Measurements from ENCODE around the gene TP53BP2.

DNA sequence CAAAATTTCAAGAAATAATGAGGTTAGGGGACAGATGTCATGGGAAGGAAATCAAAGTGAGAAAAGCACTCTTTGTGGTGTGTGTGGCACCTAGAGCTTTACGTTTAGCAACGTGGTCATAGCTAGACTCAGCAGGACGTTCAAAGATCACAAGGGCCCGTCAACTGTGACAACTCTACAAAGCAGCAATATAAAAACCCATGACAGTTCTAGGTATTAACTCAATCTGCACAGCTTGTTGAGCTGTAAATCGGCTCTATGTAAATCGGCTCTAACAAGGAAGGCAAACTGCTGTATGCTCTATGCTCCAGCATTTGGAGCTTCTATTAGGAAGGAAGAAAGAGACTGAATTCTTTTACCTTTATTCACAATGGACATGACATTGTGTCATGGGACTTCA lies 64.8 kb downstream of the TP53BP2 start:
- no peak for TF ChIP-seq CTCF (conservative IDR thresholded peaks at IDR 0.05)
- TF ChIP-seq ZFX (IDR thresholded peaks at IDR 0.05) = no peak

Measured in C4-2B (cell line).